ENCODE data around the gene GREB1. TPM values are rescaled to one million over a fixed set of nuclear protein-coding genes. Genes with fewer than 3 reads are reported as not detected.

GREB1 gene
- total RNA-seq, 2 donors from 2014 or later = 0.15 to 1.1 TPM

- Mint-ChIP-seq H3K4me1 (peaks cover 4% of the 10 kb centered on the region), H3K27ac (no peak overlapping the region), H3K4me3 (no peak overlapping the region), H3K27me3 (peaks cover 17% of the 10 kb centered on the region), H3K36me3 (ENCODE audit: low read depth) (no peaks in the 10 kb centered on the region)
- no peaks in the 10 kb centered on the region for H3K9me3 ChIP-seq (ENCODE audit: control insufficient read depth, low read length, poor library complexity, severe bottlenecking)
- DNase-seq (no peak), ATAC-seq (no peak)
Observed at GRCh38 chr2:11628675-11629074, 94.8 kb downstream of the GREB1 start.

DNA sequence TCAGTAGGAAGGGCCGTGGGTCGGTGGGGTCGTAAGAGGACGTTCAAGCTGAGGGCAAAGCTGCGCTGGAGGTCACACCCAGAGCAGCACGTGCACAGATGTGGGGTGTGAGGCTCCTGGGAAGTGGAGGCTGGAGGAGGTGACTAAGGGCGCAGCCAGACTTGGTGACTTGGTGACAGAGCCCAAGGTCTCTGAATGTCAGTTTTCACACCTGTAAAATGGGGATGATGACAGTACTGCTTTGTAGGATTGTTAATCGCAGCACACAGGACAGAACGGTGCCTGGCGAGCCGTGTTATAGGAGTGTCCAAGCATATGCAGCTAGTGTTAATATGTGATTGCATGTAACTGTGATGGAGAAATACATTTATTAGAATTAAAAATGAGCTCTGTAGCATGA lies 95.4 kb downstream of the GREB1 start:
- no peaks in the 10 kb centered on the region for H3K9me3 ChIP-seq (ENCODE audit: control insufficient read depth, low read length, poor library complexity, severe bottlenecking)
- DNase-seq (no peak), ATAC-seq (no peak)
- H3K36me3 Mint-ChIP-seq (ENCODE audit: low read depth) = no peaks in the 10 kb centered on the region
- H3K27ac Mint-ChIP-seq = no peak overlapping the region
- peaks cover 17% of the 10 kb centered on the region for H3K27me3 Mint-ChIP-seq
- H3K4me3 Mint-ChIP-seq = no peak overlapping the region
- peaks cover 4% of the 10 kb centered on the region for H3K4me1 Mint-ChIP-seq

DNA sequence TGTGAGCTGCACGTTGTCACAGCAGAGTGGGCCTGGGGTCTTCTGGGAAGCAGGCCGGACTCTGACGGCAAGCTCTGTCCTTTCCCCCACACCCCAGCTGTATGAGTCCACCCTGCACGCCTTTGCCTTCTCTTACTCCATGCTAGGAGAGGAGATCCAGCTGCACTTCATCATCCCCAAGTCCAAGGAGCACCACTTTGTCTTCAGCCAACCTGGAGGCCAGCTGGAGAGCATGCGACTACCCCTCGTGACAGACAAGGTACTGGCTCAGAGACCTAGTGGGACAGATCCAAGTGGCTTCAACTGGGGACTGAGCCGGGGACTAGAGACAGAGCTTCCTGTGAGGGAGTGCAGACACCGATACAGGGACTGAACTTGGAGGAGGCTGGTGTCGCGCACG lies 96.0 kb downstream of the GREB1 start:
- H3K27me3 Mint-ChIP-seq = peaks cover 17% of the 10 kb centered on the region
- DNase-seq (no peak), ATAC-seq (no peak)
- no peak overlapping the region for H3K4me3 Mint-ChIP-seq
- no peaks in the 10 kb centered on the region for H3K36me3 Mint-ChIP-seq (ENCODE audit: low read depth)
- peaks cover 4% of the 10 kb centered on the region for H3K4me1 Mint-ChIP-seq
- H3K27ac Mint-ChIP-seq = no peak overlapping the region
- no peaks in the 10 kb centered on the region for H3K9me3 ChIP-seq (ENCODE audit: control insufficient read depth, low read length, poor library complexity, severe bottlenecking)

DNA sequence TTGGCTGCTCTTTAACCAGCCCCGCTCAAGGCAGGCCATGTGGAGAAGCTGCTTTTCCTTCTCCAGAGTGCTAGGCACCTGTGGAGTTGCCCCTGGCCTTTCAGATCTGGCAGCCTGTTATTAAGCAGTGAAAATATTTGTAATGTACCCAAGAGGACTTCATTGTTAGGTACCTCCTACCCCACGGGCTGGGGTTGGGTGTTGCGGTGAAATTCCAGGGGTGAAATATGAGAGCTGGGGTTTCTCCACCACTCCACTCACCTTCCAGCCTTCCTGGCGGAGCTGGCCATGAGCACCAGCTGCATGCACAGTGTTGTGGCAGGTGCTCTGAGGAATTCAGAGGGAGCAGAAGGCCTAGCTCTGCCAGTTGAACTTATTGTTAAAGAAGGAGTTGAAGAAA lies 97.0 kb downstream of the GREB1 start:
- ATAC-seq (no peak), DNase-seq (no peak)
- H3K9me3 ChIP-seq (ENCODE audit: control insufficient read depth, low read length, poor library complexity, severe bottlenecking) = no peaks in the 10 kb centered on the region
- Mint-ChIP-seq H3K36me3 (ENCODE audit: low read depth) (no peaks in the 10 kb centered on the region), H3K27me3 (peaks cover 25% of the 10 kb centered on the region), H3K27ac (no peak overlapping the region), H3K4me1 (peaks cover 4% of the 10 kb centered on the region), H3K4me3 (no peak overlapping the region)

DNA sequence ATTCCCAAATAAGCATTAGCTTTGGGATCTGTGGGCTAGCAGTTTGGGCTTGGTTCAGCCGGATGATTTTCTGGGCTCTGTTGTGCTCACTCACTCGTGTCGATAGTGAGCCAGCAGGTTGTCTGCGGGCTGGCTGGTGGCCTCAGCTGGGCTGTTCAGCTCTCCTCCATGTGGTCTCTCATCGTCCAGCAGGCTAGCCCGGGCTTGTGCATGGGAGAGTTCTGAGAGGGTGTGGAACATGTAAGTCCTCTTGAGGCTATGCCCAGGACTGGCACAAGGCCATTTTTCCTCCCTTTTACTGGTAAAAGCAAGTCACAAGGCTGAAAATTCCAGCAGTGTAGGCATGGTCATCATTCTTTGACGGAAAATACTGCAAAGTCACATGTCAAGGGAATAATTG lies 97.6 kb downstream of the GREB1 start:
- Mint-ChIP-seq H3K4me3 (no peak overlapping the region), H3K27me3 (peaks cover 26% of the 10 kb centered on the region), H3K36me3 (ENCODE audit: low read depth) (no peaks in the 10 kb centered on the region), H3K4me1 (peaks cover 4% of the 10 kb centered on the region), H3K27ac (no peak overlapping the region)
- DNase-seq = no peak
- H3K9me3 ChIP-seq (ENCODE audit: control insufficient read depth, low read length, poor library complexity, severe bottlenecking) = no peaks in the 10 kb centered on the region
- no peak for ATAC-seq

DNA sequence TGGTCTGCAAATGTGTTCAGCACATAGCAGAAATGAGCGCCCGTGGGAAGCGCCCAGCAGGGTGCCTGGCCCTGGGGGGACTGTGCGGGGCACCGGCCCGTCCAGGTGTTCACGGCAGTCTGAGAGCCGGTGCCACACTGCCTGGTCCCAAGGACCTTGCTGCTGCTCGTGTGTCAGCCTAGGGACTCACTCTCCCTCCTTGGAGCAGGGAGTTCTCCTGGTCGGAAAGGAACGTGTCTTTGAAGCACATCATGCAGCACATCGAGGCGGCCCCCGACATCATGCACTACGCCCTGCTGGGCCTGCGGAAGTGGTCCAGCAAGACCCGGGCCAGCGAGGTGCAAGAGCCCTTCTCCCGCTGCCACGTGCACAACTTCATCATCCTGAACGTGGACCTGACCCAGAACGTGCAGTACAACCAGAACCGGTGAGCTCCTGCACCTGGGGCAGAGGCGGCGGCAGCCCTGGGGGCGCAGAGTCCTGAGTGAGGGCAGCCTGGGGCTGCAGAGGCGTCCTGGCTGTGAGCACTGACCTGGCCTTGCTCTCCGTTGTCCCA lies 100.2 kb downstream of the GREB1 start:
- H3K27me3 Mint-ChIP-seq = peaks cover 20% of the 10 kb centered on the region
- H3K4me1 Mint-ChIP-seq = peaks cover 6% of the 10 kb centered on the region
- no peaks in the 10 kb centered on the region for H3K9me3 ChIP-seq (ENCODE audit: control insufficient read depth, low read length, poor library complexity, severe bottlenecking)
- H3K4me3 Mint-ChIP-seq = no peak overlapping the region
- no peak overlapping the region for H3K27ac Mint-ChIP-seq
- H3K36me3 Mint-ChIP-seq (ENCODE audit: low read depth) = no peaks in the 10 kb centered on the region
- DNase-seq = no peak
- ATAC-seq = no peak

DNA sequence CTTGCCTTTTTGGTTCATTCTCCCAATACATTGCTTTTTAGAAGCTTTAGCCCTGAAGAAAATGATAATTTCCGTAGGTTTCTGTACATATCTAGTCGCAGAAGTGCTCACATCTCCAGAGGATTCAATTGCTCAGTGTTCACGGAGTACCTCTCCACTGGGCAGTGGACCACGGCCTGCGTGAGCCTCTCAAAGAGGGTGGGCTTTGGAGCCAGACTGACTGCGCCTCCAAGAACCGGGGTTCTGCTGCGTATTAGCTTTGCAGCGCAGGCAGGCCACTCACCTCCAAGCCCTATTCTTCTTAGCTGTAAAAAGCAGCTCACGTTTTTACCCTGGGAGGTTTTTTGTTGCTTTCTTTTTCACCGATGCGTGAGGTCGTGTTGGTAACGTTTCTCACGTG lies 100.7 kb downstream of the GREB1 start:
- H3K27me3 Mint-ChIP-seq = peaks cover 23% of the 10 kb centered on the region
- ATAC-seq (no peak), DNase-seq (no peak)
- no peaks in the 10 kb centered on the region for H3K36me3 Mint-ChIP-seq (ENCODE audit: low read depth)
- H3K4me1 Mint-ChIP-seq = peaks cover 6% of the 10 kb centered on the region
- no peak overlapping the region for H3K4me3 Mint-ChIP-seq
- no peak overlapping the region for H3K27ac Mint-ChIP-seq
- H3K9me3 ChIP-seq (ENCODE audit: control insufficient read depth, low read length, poor library complexity, severe bottlenecking) = no peaks in the 10 kb centered on the region

- Mint-ChIP-seq H3K27ac (no peak overlapping the region), H3K4me3 (no peak overlapping the region), H3K4me1 (peaks cover 6% of the 10 kb centered on the region), H3K36me3 (ENCODE audit: low read depth) (no peaks in the 10 kb centered on the region), H3K27me3 (peaks cover 26% of the 10 kb centered on the region)
- ATAC-seq = no peak
- H3K9me3 ChIP-seq (ENCODE audit: control insufficient read depth, low read length, poor library complexity, severe bottlenecking) = no peaks in the 10 kb centered on the region
- DNase-seq = no peak
Observed at GRCh38 chr2:11635141-11635540, 101.3 kb downstream of the GREB1 start.

DNA sequence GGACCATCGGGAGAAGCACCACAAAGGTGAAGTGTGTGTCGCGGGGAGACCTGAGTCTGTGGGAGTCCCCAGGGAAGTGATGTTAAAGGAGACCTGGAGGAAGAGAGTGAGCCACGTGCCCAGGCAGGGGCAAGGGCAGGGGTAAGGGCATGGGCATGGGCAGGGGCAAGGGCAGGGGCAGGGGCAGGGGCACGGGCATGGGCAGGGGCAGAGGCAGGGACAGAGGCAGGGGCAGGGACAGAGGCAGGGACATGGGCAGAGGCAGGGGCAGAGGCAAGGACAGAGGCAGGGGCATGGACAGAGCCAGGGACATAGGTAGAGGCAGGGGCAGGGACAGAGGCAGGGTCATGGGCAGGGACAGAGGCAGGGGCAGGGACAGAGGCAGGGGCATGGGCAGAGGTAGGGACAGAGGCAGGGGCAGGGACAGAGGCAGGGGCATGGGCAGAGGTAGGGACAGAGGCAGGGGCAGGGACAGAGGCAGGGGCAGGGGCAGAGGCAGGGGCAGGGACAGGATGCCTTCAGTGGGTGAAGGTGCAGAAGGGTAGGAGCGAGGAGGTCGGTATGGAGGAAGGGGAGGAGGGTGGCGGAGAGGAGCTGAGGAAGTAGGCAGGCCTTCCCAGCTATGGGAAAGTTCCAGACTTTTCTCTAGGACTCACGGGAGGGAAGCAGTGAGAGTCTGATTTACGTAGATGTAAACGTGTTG lies 102.9 kb downstream of the GREB1 start:
- no peak for DNase-seq
- H3K4me3 Mint-ChIP-seq = no peak overlapping the region
- H3K36me3 Mint-ChIP-seq (ENCODE audit: low read depth) = no peaks in the 10 kb centered on the region
- H3K27ac Mint-ChIP-seq = no peak overlapping the region
- ATAC-seq = no peak
- peaks cover 24% of the 10 kb centered on the region for H3K27me3 Mint-ChIP-seq
- H3K9me3 ChIP-seq (ENCODE audit: control insufficient read depth, low read length, poor library complexity, severe bottlenecking) = no peaks in the 10 kb centered on the region
- H3K4me1 Mint-ChIP-seq = peaks cover 2% of the 10 kb centered on the region

DNA sequence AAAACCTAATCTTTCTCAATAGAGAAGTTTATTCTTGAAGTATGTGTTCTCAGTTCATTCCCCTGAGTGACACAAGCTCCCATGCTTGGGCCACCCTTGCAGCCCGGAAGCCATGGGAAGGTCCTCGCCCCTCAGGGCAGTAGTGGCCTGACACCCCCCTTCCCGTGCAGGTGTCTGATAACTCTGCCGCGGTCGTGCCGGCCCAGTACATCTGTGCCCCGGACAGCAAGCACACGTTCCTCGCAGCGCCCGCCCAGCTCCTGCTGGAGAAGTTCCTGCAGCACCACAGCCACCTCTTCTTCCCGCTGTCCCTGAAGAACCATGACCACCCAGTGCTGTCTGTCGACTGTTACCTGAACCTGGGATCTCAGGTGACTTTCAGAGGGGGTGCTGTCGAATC lies 103.7 kb downstream of the GREB1 start:
- DNase-seq = no peak
- Mint-ChIP-seq H3K27ac (no peak overlapping the region), H3K4me1 (peaks cover 2% of the 10 kb centered on the region), H3K4me3 (no peak overlapping the region), H3K27me3 (peaks cover 25% of the 10 kb centered on the region), H3K36me3 (ENCODE audit: low read depth) (no peaks in the 10 kb centered on the region)
- H3K9me3 ChIP-seq (ENCODE audit: control insufficient read depth, low read length, poor library complexity, severe bottlenecking) = no peaks in the 10 kb centered on the region
- ATAC-seq = no peak

- no peaks in the 10 kb centered on the region for H3K9me3 ChIP-seq (ENCODE audit: control insufficient read depth, low read length, poor library complexity, severe bottlenecking)
- Mint-ChIP-seq H3K27me3 (peaks cover 41% of the 10 kb centered on the region), H3K4me3 (no peak overlapping the region), H3K27ac (no peak overlapping the region), H3K36me3 (ENCODE audit: low read depth) (peaks cover 2% of the 10 kb centered on the region), H3K4me1 (peaks cover 2% of the 10 kb centered on the region)
- DNase-seq = no peak
- no peak for ATAC-seq
Observed at GRCh38 chr2:11639503-11639902, 105.7 kb downstream of the GREB1 start.

DNA sequence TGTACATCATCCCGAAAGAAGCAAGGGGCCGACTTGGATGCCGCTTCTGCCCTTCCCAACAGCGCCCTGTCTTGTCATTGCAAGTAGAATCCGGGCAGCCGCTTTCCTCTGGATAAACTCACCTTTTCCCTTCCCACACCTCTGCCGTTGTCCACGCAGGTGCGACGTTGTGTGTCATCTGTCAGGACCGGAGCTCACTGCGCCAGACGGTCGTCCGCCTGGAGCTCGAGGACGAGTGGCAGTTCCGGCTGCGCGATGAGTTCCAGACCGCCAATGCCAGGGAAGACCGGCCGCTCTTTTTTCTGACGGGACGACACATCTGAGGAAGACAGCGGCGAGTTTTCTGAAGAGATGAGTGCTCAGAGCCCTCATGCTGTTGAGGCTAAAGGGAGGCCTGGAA lies 106.3 kb downstream of the GREB1 start:
- no peaks in the 10 kb centered on the region for H3K9me3 ChIP-seq (ENCODE audit: control insufficient read depth, low read length, poor library complexity, severe bottlenecking)
- Mint-ChIP-seq H3K36me3 (ENCODE audit: low read depth) (peaks cover 2% of the 10 kb centered on the region), H3K4me3 (no peak overlapping the region), H3K4me1 (peaks cover 2% of the 10 kb centered on the region), H3K27me3 (peaks cover 40% of the 10 kb centered on the region), H3K27ac (no peak overlapping the region)
- no peak for ATAC-seq
- DNase-seq = no peak

DNA sequence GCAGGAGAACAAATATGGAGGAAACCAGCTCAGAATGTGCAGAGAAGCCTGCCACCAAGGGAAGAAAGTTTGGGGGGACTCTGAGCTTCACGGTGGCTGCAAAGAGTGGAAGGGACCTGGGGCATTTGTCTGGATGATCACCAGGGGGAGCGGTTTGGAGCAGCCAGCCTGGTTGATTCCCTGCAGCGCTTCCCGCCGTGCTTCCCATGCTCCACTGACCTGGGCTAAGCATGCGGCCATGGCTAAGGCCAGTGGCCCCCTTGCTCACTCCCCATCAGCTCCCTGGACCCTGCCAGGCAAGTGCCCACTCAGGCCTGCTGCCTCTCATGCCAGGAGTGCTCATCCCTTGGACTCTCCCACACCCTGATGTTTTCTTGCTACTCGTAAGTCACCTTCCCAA lies 109.1 kb downstream of the GREB1 start:
- Mint-ChIP-seq H3K4me3 (no peak overlapping the region), H3K27me3 (peaks cover 32% of the 10 kb centered on the region), H3K36me3 (ENCODE audit: low read depth) (peaks cover 2% of the 10 kb centered on the region), H3K4me1 (no peaks in the 10 kb centered on the region), H3K27ac (no peak overlapping the region)
- no peaks in the 10 kb centered on the region for H3K9me3 ChIP-seq (ENCODE audit: control insufficient read depth, low read length, poor library complexity, severe bottlenecking)
- DNase-seq (no peak), ATAC-seq (no peak)

DNA sequence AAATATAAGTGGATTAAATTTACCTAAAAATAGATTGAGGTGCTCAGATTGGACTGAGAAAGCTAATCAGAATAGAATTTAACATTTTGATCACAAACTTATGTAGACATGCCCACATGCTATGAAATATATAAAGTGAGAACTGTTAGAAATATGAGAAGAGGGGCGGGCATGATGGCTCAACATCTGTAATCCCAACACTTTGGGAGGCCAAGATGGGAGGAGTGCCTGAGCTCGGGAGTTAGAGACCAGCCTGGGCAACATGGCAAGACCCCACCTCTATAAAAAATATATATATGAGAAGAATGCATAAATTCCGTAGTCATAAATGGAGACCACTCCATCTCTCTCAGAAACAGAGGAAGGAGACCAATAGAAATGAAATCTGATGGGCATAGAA lies 110.4 kb downstream of the GREB1 start:
- Mint-ChIP-seq H3K27ac (no peak overlapping the region), H3K4me1 (no peaks in the 10 kb centered on the region), H3K36me3 (ENCODE audit: low read depth) (peaks cover 2% of the 10 kb centered on the region), H3K4me3 (no peak overlapping the region), H3K27me3 (peaks cover 39% of the 10 kb centered on the region)
- H3K9me3 ChIP-seq (ENCODE audit: control insufficient read depth, low read length, poor library complexity, severe bottlenecking) = no peaks in the 10 kb centered on the region
- ATAC-seq (no peak), DNase-seq (no peak)

All from T-helper 17 cell (primary cell).